Measurements from ENCODE around the gene NYAP1.
"Not testable (repeated sequence)": the region's sequence is repeated elsewhere in the genome, so short reads cannot be mapped to it uniquely, and the experiment has no call there.

NYAP1 gene

DNA sequence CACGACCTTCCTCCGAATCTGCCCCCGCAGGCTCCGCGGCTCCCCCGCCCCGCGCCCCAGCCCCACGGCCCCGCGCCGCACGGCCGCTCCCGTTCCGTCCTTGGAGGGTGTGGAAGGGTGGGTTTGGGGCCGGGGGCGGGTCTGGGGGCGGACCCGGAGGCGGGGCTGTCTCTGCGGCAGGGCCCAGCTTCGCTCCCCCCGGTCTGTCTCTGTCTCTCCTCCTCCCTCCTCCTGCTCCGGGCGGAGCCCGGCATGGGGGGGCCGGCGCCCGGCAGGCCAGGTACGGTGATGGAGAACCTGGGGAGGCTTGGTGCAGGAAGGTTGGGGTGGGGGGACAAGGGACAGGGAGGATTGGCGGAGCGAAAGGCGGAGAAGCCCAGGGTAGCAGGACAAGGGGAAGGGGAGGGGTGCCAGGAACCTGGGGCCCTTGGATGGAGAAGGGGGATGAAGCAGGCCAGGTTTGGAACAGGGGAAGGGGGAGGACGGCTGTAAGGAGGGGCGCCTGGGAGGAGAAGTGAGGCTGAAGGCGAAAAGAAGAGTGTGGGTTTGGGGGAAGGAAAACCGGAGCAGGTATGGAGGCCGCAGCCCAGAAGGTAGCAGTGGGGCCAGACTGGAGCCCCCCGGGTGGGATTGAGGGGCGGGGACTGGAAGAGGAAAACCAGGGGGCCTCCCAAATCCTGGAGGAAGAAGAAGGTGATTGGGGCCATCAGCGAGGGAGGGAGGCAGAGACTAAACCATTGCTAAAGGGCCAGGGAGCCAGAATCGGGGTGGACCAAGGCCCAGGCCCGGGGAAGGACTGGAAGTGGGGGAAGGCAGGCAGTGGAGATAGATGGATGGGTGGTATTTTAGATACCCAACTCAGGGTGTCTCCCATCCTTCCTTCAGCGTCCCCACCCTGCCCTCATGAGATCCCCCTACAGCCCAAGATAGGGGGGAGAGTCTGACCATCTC, at the start of gene NYAP1:
NYAP1 (plus strand) TSS at position 206 of the 951 bp plus-strand sequence. CDS start 1,385 bp downstream, outside the sequence.
- peak; percentile 32 to 39 for DNase-seq

DNA sequence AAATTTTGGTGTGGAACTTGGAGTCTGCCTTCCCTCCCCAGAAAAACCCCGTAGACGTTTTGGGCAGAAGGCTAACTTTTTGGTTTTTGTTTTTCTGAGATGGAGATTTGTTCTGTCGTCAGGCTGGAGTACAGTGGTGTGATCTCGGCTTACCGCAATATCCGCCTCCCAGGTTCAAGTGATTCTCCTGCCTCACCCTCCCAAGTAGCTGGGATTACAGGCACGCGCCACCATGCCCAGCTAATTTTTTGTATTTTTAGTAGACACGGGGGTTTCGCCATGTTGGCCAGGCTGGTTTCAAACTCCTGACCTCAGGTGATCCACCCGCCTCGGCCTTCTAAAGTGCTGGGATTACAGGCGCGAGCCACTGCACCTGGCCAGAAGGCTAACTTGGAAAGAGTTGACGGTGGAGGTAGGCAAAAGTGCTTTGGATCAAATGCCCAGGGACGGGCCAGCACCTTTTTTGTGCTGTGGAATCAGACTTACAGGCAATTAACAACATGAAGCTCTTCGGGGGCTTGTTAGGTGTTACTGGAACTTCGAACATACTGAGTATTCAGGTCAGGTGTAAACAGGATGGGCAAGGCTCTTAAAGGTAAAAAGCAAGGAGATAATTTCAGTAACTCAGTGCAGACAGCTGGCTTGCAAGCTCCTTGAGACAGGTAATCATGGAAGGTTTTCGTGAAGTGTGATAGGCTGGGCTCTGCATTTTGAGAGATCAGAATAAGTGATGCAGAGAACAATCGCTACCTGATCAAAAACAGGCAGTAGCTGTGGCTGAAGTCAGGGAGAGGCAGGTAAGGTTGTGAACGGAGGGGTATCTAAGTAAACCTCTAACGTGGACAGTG, 49.2 kb upstream of the NYAP1 start:
- DNase-seq: no peak

DNA sequence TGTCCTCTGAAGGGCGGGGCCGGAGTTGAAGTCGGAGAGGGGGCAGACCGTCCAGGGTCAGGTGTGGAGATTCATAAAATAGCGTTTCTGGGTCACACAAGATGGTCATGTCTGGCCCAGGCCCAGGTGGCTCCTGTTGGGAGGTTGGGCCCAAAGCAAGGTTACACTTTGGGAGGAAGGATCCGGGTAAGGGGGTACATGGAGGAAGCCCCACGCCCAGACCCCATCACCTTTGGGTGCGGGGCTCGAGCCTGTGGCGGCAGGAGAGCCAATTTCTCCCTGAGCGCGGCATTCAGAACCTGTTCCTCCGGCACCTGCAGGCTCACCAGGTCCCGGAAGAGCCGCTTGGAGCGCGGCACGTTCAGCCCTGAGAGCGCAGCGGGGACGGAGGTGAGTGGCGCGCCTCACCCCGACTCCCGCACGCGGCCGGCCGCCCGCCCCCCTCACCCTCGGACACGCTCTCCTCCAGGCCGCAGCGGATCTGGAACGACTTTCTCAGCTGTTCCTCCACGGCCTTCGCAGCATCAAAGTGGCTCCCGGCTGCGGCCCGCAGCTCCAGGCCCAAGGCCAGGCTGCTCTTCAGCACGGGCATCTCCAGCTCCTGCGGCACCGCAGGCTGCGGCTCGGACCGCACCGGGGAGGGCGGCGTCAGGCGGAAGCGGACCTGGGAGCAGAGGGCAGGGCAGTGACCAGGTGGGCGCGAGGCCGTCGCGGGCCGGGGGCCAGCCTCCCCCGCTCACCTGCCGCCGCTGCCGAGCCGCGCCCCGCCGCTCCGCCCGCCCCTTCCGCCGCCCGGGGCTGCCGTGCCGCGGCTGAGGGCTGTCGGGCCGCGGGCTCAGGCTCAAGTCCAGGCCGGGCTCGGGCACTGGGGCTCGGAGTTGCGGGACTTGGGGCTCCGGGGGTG, 48.1 kb upstream of the NYAP1 start:
- DNase-seq: no peak

DNA sequence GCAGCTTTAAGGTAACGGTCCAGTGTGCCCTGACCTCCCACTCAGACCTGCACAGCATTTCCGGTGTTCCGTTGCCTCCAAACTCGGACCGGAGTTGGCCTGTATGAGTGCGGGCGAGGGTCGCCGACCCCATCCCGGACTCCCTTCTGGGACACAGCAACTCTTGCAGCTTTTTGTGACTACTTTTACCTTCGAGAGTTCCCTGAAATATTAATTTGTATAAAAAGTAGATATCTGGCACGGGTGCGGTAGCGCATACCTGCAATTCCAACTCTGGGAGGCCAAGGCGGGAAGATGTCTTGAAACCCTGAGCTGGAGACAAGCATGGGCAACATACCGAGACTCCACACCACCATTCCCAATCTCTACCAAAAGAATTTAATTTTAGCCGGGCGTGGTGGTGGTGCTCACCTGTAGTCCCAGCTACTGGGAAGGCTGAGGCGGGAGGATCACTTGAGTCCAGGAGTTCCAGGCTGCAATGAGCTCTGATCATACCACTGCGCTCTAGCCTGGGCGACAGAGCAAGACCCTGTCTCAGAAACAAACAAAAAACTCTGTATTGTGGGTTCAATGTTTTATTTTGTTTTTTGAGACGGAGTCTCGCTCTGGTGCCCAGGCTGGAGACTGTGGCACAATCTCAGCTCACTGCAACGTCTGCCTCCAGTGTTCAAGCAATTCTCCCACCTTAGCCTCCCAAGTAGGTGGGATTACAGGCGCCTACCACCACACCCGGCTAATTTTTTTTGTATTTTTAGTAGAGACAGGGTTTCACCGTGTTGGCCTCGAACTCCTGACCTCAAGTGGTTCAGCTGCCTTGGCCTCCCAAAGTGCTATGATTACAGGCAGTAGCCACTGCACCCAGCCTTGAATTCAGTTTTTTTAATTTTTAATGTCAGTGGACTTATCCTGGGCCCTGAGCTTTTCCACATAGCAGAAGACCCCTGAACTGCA, 46.3 kb upstream of the NYAP1 start:
- DNase-seq: no peak

DNA sequence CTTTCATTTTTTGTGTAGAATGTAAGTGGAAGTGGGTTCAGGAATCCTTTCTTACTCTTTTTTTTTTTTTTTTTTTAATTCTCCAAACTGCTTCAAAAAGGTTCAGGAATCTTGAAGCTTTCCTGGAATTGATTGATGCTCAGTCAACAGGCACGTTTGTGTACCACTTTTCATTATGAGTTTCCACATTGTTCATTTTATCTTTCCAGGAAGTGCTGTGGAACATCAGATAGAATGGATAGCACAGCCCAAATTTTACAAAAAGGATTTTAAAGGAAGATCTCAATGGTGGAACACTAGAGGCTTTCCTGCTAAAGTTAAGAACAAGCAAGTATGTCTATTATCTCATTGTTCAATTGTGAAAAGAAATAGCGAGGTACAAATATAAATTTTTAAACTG, 45.6 kb upstream of the NYAP1 start:
- no peak for DNase-seq

DNA sequence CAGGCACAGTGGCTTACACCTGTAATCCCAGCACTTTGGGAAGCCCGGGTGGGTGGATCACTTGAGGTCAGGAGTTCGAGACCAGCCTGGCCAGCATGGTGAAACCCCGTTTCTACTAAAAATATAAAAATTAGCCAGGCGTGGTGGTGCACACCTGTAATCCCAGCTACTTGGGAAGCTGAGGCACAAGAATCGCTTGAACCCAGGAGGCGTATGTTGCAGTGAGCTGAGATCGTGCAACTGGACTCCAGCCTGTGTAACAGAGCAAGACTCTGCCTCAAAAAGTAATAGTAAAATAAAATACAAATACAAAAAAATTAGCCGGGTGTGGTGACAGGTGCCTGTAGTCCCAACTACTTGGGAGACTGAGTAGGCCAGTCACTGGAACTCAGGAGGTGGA, 45.0 kb upstream of the NYAP1 start:
- not testable (repeated sequence) for DNase-seq

DNA sequence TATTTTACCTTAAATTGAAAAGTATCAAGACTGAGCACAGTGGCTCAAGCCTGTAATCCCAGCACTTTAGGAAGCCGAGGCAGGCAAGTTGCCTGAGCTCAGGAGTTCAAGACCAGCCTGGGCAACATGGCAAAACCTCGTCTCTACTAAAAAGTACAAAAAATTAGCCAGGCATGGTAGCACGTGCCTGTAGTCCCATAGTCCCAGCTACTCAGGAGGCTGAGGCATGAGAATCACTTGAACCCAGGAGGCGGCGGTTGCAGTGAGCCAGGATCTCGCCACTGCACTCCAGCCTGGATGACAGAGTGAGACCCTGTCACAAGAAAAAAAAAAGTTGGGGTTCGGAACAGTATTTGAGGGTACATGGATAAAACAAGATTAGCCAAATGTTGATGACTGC, 44.5 kb upstream of the NYAP1 start:
- not testable (repeated sequence) for DNase-seq

DNA sequence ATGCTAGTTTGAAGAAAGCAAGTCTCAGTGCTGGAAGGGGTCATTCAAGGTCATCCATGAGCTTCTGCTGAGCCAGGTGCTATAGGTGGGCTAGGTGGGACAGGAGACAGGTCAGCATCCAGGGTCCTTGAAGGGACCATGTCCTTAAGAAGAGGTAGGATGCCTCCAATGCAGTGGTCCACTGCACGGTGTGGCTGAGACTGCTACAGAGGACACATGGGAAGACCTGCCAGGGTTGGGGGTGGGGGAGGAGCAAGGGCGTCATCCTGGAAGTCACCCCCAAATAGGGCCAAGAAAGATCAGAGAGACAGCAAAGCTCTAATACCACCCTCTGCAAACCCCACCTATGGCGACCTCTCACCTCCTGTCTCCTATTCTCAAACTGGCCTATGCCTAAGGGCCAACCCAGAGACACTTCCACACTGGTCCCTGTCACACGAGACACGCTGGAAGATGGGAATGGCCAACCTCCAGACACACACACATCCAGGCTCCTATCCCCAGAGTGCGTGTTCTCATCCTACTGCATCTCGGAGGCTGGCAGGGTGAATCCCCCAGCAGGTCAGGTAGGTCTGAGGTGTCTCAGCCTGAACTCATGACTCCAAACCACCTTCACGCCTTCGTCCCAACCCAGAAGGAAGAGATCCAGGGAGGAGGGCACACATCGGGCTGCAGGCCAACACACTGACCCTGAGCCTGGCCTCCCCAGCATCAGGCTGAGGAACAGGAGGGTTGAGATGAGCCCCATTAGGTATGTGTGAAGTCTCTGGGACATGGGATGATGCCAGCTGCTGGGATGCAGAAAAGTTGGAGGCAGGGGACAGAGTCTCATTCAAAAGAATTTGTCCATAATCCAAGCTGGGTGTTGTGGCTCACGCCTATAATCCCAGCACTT, 41.8 kb upstream of the NYAP1 start:
- DNase-seq: no peak

DNA sequence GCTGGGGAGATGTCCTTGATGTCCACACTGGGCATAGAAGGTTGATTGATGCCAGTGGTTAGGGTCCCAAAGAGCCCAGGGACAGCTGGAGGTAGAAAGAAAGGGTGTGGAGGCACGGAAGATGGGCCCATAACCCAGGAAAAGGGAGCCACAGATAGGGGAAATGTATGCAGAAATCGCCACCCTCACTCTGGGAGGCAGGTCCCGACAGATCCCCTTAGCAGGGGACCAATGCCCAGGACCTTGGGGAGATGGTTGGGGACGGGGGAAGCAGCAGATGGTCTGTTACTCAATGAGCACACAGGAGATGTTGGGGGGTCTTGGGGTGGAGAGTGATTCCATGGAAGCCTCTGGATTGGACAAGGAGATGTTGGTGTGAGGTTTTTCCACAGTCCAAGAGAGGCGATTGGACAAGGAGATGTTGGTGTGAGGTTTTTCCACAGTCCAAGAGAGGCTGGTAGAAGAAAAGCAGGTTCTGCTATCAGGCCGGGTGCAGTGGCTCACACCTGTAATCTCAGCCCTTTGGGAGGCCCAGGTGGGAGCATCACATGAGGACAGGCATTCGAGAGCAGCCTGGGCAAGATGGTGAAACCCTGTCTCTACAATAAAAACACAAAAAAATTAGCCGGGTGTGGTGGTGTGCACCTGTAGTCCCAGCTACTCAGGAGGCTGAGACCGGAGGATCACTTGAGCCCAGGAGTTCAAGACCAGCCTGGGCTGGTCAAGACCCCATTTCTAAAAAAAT, 40.5 kb upstream of the NYAP1 start:
- DNase-seq: no peak

DNA sequence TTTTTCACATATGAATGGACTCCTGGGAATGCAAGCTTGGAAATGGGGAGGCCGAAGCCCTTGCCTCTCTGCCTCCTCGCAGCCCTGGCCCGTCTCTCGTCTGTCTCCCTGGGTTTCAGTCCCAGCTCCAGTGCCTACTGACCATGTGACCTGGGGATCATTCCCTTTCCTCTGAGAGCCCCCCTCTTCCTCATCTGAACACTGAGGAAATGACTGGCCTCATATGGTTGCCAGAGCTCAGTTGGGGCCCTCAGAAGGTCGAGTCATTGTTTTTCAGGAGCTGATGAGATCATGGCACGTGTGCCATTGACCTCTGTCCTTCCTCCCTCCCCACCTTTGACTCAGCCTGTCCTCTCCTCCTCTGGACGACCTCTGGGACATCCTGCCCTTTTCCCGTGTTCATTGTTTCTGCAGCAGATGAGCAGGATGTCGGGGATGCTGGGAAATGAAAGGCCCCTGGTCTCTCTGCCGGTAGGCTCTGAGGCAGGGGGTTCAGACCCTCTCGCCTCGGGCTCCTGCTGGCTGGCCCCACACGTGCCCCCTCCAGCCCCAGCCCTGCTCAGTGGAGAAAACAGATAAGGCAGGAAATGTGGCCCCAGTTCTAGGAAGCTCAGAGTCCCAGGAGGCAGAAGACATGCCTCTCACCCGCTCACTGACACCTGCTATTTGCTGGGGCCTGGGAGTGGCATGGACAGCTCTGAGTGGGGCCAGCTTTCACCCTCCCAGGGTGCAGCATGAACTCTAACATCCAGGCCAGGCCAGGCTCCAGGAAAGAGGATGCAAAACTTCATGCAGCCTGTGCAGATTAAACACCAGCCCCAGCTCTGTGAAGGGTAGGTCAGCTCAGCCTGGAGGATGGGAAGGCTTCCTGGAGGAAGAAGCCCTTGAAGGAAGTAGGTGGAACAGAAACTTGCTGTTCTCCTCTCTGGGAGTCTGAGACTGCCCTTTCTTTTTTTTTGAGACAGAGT, 39.1 kb upstream of the NYAP1 start:
- DNase-seq: no peak

DNA sequence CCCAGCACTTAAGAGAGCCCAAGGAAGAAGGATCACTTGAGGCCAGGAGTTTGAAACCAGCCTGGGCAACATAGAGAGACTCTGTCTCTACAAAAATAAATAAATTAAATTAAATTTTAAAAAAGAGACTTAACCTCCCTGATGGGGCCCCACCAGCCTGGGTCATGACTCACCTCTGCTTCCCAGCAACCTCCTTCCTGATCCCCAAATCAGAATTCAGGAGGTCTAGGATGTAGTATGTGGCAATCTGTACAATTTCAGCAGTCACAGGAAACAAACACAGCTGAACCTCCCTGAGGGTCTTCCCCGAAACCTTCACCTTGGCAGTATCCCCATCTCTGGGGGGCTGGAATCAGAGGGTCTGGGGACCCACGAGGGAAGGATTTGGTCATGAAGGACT, 37.7 kb upstream of the NYAP1 start:
- no peak for DNase-seq

DNA sequence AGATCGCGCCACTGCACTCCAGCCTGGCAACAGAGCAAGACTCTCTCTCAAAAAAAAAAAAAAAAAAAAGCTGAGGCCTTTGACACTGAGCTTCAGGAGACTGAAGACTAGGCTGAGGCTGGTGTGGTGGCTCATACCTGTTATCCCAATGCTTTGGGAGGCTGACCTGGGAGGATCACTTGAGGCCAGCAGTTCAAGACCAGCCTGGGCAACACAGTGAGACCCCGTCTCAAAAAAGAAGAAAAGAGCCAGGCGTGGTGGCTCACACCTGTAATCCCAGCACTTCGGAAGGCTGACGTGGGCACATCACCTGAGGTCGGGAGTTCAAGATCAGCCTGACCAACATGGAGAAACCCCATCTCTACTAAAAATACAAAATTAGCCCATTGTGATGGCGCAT, 36.4 kb upstream of the NYAP1 start:
- not testable (repeated sequence) for DNase-seq

DNA sequence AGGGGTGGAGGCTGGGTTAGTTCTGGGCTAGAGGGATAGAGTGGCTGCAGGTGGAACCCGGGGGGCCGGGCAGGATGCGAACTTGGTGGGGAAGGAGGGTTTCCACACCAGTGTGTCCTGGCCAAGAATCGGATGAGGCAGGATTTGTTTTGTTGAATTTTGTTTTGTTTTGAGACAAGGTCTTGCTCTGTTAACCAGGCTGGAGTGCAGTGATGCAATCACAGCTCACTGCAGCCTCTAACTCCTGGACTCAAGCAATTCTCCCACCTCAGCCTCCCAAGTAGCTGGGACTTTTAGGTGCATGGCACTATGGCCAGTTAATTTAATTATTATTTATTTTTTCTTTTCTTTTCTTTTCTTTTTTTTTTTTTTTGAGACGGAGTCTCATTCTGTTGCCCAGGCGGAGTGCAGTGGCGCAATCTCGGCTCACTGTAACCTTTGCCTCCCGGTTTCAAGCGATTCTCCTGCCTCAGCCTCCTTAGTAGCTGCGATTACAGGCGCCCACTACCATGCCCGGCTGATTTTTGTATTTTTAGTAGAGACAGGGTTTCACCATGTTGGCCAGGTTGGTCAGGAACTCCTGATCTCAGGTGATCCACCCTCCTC, 34.4 kb upstream of the NYAP1 start:
- no peak for DNase-seq

DNA sequence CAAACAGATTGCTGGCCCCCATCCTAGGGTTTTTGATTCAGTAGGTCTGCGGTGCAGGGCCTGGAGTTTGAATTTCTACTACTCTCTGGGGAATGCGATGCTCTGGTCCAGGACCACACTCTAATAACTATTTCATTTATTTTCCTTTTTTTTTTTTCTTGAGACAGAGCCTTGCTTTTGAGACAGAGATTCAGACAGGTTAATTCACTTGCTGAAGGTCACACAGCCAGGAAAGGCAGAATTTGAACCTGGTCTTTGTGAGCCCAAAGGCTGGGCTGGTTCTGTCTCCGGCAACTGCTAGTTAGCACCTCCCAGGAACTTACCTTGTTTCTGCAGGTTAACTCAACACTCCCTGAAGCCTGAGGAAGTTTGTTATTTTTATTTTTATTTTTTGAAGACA, 31.2 kb upstream of the NYAP1 start:
- DNase-seq: no peak

DNA sequence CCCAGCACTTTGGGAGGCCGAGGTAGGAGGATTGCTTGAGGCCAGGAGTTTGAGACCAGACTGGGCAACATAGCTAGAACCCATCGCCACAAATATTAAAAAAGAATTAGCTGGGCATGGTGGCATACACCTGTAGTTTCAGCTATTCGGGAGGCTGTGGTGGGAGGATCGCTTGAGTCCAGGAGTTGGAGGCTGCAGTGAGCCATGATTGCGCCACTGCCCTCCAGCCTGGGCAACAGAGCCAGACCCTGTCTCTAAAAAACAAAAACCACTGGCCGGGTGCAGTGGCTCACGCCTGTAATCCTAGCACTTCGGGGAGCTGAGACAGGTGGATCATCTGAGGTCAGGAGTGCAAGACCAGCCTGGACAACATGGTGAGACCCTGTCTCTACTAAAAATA, 29.9 kb upstream of the NYAP1 start:
- not testable (repeated sequence) for DNase-seq

DNA sequence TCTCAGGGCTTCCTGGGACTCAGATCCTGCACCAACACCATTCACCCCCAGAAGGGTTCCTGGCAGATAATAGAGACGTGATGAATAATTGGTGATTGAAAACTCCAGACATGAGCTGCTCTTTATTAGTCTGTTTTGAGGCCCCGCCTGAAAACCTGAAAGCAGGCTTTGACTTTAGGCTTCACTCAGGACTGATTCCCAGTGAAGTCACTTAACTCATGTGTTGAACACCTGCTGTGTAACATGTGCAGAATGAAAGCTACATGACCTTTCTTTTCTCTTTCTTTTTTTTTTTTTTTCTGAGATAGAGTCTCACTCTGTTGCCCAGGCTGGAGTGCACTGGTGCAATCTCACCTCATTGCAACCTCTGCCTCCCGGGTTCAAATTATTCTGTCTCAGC, 28.5 kb upstream of the NYAP1 start:
- DNase-seq: no peak

DNA sequence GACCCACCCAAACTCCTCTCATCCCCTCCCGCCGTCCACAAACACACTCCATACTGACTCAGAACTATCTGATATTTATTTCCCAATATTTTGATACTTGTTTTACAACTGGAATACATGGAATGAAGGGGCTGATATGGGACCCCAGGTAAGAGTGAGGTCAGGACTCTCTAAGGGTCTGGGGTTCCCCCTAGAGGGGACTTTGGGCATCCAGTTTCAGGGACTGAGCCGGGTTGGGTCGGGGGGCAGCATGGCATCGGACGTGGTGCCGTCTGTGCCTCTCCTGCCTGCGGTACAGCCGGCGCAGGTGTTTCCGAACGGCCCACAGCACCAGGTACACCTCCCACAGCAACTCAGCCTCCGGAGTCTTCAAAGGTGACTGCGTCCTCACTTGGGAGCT, 27.2 kb upstream of the NYAP1 start:
- DNase-seq: no peak

DNA sequence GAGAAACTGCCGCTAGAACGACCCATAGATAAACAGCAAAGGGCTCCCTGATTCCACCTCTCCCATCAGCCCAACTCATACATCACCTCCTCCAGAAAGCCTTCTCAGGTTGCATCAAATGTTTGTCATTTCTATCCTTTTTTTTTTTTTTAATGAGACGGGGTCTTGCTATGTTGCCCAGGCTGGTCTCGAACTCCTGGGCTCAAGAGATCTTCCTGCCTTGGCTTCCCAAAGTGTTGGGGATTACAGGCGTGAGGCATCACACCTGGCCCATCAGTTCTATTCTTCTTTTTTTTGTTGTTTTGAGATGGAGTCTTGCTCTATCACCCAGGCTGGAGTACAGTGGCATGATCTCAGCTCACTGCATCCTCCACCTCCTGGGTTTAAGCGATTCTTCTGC, 26.7 kb upstream of the NYAP1 start:
- no peak for DNase-seq

All from NCI-H187 (cell line).